GM19023 (cell line): ENCODE data around the gene RHOF.
"Not testable (repeated sequence)": the region's sequence is repeated elsewhere in the genome, so short reads cannot be mapped to it uniquely, and the experiment has no call there.

Experiments used
- ATAC-seq: cut with Tn5 transposase; IDR thresholded peaks from one replicate; pipeline ENCODE4 v1.9.1; 2021; ENCODE audit warnings: mild to moderate bottlenecking, moderate library complexity; ENCODE audit not compliant: unreplicated experiment

The RHOF gene

DNA sequence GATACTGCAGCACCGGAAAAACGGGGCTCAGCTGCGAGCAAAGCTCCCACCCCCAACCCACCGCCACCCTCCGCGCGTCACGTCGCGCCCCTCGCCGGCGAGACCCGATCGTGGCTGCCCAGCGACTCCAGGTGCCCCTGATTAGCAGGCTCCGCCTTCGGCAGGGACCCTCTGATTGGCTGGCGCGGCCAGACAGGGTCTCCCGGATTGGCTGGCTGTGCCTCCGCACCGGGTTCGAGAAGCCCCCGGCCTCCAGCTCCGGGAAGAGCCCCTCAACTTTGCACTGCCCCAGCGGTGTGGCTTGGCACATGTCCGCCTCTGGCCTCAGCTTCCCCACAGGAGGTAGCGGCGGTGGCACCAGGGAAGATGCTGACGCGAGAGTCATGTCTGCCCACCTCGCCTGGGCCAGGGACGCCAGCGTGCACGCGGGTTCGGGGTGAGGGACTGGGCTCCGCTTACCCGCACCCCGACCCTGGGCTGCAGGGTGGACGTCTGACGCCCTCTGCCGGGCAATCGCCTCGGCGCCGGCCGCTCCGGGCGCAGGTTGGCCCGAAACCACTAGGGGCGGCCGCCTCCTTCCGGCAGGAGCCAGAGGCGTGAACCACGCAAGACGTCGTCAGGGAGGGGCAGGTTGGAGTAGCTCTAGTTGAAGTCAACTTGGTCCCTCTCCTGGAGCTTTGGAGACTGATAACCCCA lies 498 bp upstream of the RHOF start:
- ATAC-seq: peak; percentile 45

GRCh38 chr12:121792607-121793439 lies 665 bp downstream of the RHOF start:
- no peak for ATAC-seq

DNA sequence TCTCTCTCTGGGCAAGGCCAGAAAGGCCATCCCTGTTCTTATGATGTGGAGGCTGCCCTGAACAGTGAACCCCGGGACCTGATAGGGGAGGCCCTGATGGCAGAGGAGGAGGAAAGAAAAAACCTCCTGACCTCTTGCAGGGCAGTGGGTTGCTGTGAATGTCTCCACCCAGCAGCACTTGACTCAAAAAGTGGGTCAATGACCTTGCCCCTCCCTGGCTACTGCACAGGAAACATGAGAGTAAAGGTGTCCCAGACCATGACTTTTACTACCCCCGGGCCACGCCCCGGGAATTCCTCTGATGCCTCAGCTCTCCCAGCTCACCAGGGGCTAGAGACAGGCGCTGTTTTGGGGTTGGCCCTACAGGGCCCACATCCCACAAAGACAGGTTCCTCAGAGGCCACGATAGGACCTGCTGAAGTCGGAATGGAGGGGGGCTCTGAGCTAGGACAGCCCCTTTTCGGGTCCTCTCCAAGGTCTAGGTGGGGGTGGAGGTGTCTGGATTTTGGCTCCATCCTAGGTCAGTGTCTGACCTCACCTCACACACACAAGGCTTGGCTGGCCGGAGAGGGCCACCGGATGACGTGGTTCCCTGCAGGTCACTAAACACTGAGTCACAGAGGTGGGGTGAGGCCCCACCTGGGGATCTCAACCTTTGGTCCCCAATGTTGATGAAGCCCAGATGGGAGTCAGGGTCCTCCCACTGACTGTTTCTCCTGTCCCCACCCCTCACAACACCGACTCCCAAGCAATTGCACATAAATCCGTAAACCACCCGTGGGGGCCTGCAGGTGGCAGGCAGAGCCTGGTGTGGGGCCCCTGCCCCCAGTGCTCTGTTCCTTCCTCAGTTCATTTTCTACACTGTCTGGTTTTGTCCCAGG lies 1.6 kb downstream of the RHOF start:
- ATAC-seq: no peak

GRCh38 chr12:121790785-121791184 lies 2.7 kb downstream of the RHOF start:
- not testable (repeated sequence) for ATAC-seq

DNA sequence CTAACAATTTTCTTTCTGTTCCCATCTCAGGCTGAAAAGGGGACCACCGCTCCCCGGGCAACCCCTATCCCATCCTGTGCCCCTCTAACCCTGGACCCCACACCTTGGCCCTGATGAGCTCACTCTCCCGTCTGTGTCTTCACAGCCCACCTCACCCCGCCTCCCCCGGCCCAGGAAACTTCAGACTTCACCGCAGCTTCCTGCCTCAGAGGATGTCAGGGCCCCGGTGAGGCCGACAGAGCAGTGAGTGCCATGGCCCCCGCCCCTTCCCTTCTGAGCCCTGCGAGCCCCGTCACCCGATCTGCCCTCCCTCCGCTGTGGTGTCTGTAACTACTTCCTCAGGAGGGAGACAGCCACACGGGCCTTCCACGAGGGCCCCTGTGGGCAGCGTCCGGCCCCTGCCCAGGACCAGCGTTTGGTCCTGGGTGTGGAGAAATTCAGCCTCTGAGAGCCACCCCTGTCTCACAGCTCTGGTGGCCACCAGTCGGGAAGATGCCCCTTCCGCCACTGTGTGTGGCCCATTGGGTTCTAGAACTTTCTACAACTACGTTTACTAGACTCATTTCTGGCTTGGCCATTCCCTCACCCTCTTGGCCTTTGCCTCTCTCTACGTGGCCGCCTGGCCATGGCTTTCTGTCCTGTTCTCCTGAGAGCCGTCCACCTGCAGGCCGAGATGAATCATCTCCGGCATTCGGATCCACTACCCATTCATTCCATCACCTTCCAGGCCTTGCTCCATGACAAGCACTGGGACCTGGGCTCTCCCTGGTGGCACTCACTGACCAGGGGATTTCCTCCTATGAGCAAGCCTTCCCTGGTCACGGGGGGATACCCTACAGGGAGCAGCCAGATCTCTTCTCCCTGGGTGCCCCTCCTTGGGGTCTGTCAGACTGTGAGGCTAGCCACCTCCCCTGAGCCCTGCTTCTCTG lies 3.4 kb downstream of the RHOF start:
- peak; percentile 40 for ATAC-seq

- no peak for ATAC-seq
Observed at GRCh38 chr12:121789233-121789781, 4.2 kb downstream of the RHOF start.

DNA sequence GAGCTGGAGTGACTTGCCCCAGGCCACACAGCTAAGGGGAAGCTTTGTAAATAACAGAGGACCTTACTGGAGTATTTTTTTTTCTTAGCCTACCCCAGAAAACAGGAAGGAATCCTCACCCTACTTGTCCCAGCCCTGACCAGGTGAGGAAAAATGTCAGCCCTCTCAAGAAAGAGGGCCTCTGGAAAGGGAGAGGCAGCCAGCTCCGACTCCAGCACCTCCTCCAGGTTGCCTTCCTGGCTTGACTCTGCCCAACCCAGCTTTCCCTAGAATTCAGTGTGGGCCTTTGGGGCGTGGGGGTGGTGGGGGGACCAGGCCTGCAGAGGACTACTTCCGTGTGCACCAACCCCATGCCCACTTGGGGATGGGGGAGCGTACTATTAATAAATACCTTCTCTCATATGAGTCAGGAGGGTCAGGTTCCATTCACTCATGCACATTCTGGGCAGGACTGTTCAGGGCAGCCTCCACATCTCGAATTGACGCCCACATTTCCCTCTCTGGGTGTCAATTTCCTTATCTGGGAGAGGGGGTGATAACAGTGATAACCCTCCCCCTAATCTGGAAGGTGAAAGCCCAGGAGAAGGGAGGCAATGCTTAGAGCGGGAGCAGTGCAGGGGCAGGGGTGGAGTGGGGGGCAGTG lies 5.2 kb downstream of the RHOF start:
- no peak for ATAC-seq

GRCh38 chr12:121787063-121788025 lies 6.1 kb downstream of the RHOF start:
- no peak for ATAC-seq

- ATAC-seq: no peak
Observed at GRCh38 chr12:121786440-121786825, 7.1 kb downstream of the RHOF start.

- no peak for ATAC-seq
Observed at GRCh38 chr12:121784460-121784859, 9.0 kb downstream of the RHOF start.

- ATAC-seq: no peak
Observed at GRCh38 chr12:121783766-121784165, 9.7 kb downstream of the RHOF start.

- peak; percentile 57 for ATAC-seq
Observed at GRCh38 chr12:121781998-121782979, 11.2 kb downstream of the RHOF start.

DNA sequence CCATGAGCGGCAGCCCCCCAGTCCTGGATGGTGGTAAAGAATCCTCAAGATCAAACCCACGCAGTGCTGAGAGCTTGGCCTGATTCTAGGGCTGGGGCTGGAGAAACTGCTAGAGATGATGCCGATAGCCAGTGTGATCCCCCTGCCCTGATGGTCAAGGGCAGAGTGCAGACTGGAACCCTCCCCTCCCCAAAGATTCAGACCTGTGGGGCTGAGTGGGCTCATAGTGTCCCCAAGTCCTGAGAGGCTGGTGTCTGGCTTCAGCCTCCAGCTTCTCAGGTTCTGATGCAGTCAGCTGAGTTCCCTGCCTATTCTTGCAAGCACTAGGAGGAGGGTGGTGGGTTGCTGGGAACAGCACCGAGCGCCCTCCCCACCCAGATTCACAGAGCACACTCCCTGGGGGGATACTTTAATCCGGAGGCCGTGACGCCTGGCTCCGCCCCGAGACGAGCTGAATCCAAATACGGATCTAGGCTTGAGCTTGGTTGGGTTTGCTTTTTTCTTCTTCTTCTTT lies 11.9 kb downstream of the RHOF start:
- ATAC-seq: peak; percentile 30

GRCh38 chr12:121780429-121780828 lies 13.1 kb downstream of the RHOF start:
- no peak for ATAC-seq

DNA sequence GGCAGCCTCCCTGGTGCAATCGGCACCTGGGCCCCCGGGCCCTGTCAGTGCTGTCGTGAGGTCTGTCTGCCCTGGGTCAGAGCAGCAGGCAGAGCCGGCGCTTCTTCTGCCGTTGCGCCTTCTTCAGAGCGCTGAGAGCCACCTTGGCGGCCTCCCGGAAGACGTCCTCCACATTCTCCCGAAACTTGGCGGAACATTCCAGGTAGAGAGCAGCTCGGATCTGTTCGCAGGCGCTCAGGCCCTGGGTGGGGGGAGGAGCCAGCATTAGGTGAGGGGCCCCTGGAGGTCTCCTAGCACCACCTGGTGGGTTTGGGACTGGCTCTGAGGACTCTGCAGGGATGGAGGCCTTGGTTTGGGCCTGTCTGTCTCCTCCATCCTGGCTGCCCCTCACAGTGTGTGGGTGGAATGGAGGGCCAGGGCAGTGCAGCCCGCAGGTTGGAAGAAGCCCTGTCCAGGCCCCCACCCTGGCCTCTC lies 14.0 kb downstream of the RHOF start:
- ATAC-seq: no peak

DNA sequence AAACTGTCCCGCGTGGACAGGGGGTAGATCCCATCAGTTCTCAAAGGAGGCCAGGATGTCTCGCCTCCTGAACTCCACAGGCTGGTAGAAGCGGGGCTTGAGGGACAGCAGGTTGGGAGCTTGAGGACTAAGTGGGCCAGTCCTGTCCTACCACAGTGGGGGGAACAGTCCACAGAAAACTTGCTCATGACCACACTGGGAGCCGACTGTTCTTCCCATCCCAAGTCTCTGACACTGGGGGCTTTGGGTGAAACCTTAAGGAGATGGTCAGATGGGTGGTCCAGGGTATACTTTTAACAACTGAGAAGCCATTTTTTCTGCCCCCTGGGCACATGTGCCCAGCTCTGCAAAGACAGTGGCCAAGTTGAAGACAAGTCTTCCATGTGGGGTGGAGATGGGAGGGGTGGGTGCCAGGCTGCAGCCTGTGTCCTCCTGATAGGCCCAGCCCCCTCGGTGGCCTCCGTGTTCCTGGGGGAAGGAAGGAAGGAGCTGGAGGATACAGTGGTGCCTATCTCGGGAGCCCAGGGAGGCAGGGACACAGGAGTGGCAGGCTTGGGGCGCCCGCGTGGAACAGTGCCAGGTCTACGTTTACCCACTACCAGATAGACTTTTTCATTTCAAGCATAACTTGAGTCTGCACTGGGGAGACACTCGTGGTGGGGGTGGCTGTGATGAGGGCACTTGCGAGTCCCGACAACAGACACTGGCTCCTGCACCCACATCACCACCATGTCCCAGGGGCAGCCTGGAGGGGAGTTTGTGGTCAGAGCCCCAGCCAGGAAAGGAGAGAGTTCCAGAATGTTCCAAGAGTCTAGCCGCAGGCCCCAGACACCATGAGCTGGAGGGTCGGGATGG lies 14.7 kb downstream of the RHOF start:
- ATAC-seq: no peak
